Measurements from ENCODE around the gene TRAPPC2B.
A peak's percentile ranks its signal among the peaks of the same experiment; 100 is the strongest.

The TRAPPC2B gene

DNA sequence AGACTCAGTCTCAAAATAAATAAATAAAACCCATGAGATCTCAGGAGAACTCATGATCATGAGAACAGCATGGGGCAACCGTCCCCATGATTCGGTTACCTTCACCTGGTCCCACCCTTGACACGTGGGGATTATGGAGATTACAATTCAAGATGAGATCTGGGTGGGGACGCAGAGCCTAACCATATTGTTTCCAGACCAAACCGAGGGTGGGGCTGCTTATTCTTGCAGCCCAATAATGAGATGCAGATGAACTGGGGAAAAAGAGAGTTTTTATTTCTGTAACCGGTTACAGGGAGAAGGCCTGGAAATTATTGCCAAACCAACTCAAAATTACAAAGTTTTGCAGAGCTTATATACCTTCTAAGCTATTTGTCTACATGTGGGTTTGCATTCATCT lies 12.8 kb downstream of the TRAPPC2B start:
- no peak for DNase-seq

DNA sequence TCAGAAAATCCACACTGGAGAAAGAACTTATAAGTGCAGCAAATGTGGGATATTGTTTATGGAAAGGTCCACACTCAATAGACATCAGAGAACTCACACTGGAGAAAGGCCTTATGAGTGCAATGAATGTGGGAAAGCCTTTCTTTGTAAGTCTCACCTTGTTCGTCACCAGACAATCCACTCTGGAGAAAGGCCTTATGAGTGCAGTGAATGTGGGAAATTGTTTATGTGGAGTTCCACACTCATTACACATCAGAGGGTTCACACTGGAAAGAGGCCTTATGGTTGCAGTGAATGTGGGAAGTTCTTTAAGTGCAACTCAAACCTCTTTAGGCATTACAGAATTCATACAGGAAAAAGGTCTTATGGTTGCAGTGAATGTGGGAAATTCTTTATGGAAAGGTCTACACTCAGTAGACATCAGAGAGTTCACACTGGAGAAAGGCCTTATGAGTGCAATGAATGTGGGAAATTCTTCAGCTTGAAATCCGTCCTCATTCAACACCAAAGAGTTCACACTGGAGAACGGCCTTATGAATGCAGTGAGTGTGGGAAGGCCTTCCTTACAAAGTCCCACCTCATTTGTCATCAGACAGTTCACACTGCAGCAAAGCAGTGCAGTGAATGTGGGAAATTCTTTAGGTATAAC lies 14.3 kb downstream of the TRAPPC2B start:
- no peak for DNase-seq

GRCh38 chr19:57380923-57381322 lies 17.6 kb downstream of the TRAPPC2B start:
- no peak for DNase-seq

DNA sequence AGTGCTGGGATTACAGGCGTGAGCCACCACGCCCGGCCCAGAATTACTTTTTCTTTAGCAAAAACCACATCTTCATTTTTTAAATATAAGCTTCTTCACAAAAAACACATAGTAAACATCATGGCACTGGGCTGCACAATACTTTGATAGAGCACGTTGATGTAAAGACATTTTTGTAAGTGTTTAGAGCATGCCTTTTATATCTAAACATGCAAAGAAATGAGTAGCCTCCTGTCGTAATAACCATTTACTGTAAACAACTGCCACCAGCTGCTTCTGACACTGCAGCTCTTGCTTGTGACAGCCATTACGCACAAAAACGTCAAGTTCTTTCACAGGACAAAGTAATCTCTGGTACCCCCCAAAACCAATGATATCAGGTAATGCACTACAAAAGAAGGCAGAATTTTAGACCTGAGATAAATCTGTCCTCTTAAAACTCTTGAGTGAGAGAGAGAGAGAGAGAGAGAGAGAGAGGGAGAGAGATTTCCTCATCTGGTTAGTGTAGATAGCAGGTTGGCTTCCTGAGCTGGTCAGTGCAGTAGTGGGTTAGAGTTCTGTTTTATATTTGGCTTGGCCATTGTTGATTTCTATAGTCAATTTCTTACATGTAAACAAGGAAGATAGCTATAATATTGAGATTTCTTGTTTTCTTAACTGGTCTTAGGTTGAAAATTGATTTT lies 19.6 kb downstream of the TRAPPC2B start:
- DNase-seq, result no peak

GRCh38 chr19:57389194-57389729 lies 25.9 kb downstream of the TRAPPC2B start:
- DNase-seq, result no peak

DNA sequence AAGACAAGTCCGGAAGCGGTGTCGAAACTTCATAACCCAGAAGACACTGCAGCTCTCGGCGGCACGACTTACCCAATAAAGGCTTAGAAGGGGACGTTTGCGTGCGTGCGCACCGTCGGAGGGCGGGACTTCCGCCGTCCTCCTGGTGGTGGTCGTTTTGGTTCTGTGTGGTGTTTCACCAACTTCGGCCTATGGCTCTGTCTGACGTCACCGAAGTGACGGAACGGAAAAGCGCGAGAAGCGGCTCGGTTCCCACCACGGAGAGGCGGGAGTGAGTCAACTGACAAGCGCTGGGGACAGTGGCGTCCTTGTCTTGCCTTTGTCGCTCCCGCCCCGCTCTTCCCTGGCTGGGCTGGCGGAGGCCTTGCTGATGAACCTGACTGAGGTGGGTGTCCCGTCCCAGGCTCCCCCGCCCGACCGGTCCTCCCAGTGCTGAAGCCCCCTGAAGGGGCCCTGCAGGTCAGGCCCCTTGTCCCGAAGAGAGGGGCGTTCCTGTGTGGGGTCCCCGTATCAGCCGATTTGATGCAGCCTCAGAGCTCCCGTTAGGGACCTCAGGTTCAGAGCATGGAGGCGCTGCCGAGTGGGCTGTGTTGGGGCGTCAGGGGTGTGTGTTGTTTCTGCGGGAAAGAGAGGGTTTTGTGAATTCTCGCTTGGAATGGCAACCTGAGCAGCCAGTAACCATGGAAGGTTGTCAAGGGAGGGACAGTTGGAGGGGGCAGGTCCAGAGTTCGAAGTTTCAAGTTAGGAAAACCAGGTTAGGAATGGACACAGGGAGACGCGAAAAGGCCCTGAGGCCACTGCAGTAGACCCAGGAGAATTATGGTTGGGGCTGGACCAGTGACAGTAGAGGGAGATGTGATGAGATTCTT lies 26.6 kb downstream of the TRAPPC2B start, which contains the start of gene ZNF548:
TSS of gene ZNF548 (plus strand) at position 125 of the 869 bp plus-strand sequence. CDS start at position 371, 246 bp downstream.
- DNase-seq, result peak; percentile 97 to 98

GRCh38 chr19:57395710-57396109 lies 32.4 kb downstream of the TRAPPC2B start:
- DNase-seq, result no peak

DNA sequence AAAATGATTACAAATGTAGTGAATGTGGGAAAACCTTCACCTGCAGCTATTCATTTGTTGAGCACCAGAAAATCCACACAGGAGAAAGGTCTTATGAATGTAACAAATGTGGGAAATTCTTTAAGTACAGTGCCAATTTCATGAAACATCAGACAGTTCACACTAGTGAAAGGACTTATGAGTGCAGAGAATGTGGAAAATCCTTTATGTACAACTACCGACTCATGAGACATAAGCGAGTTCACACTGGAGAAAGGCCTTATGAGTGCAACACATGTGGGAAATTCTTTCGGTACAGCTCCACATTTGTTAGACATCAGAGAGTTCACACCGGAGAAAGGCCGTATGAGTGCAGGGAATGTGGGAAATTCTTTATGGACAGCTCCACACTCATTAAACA lies 35.5 kb downstream of the TRAPPC2B start:
- no peak for DNase-seq

GRCh38 chr19:57403737-57404563 lies 40.6 kb downstream of the TRAPPC2B start:
- no peak for DNase-seq

- DNase-seq, result peak; percentile 18 to 47
These were observed 43.3 kb downstream of the TRAPPC2B start for GRCh38 chr19:57406516-57407123.

DNA sequence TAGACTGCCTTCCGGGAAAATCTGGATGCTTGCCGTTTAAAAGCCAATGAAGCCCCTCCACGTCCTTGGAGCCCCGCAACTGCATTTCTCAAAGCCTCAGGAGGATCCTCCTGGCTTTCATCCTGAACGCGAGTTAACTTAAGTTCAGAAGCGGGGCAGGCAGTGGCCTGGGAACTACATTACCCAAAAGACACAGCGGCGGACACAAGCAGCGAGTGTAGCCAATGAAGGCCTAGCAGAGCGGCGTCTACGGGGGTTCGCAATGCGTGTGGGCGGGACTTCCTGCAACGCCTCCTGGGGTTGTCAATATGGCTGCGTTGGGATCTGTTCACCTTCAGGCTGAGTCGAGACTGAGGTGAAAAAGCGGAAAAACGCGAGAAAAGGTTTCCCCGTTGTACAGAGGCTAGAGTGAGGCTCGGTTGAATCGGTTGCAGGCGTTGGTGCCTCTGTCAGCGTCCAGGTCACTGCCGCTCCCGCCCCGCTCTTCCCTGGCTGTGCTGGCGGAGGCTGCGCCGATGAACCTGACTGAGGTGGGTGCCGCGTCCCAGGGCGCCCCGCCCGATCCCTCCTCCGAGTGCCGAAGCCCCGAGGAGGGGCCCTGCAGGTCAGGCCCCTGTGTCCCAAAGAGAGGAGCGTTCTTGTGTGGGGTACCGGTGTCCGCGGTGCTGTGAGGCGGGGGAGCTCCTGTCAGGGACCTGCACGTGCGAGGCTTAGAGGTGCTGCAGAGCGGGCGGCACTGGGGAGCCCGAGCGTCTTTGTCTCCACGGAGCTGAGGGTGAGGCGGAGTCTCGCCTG lies 47.7 kb downstream of the TRAPPC2B start, which contains the start of gene ZNF17:
TSS of gene ZNF17 (plus strand) at position 285 of the 795 bp plus-strand sequence. CDS start 2,455 bp downstream, outside the sequence.
- peak; percentile 96 to 97 for DNase-seq

All from inflammatory macrophage treated with lipopolysaccharide for 1 hour (primary cell).